Left ventricle myocardium inferior (tissue), 1 donor: ENCODE data around the gene SMARCE1. TPM values are rescaled to one million over a fixed set of nuclear protein-coding genes. Genes with fewer than 3 reads are reported as not detected.

Experiments used
- DNase-seq: peaks from one replicate; pipeline ENCODE4 v3.0.0-alpha.2; 2020
- H3K27ac ChIP-seq: fragments of 200-600 bp; replicated peaks from 2 replicates; pipeline ENCODE4 v1.8.0; 2021
- H3K27me3 ChIP-seq: fragments of 200-600 bp; 2 replicates; pipeline ENCODE4 v1.8.0; 2021; ENCODE audit warnings: low read depth
- H3K36me3 ChIP-seq: fragments of 200-600 bp; 2 replicates; pipeline ENCODE4 v1.8.0; 2021
- H3K4me1 ChIP-seq: fragments of 200-600 bp; 2 replicates; pipeline ENCODE4 v1.8.0; 2021
- H3K4me3 ChIP-seq: fragments of 200-600 bp; 2 replicates; pipeline ENCODE4 v1.8.0; 2021; ENCODE audit warnings: mild to moderate bottlenecking, moderate library complexity
- H3K9me3 ChIP-seq: fragments of 200-600 bp; replicated peaks from 2 replicates; pipeline ENCODE4 v1.8.0; 2021
- CTCF ChIP-seq: fragments of 200-600 bp; IDR thresholded peaks from 2 replicates; pipeline ENCODE4 v1.8.0; 2021; ENCODE audit warnings: antibody characterized with exemption, mild to moderate bottlenecking, borderline replicate concordance
- intact Hi-C: fragments of 100-400 bp; cut with micrococcal nuclease; formaldehyde crosslinking; loops from one replicate; pipeline ENCODE4 v1.11.0; 2022
- total RNA-seq: library from RNA; stranded (reverse); fragmentation: NEBNext Ultra II Directional; extraction: Animal tissue kit (Norgen Biotek cat#: 25700); gene quantifications from one replicate; pipeline ENCODE4 v1.2.1, GENCODE V29; 2021
- donor health status: DM: no; HTN: yes; CAD: no; lungs with severe emphysema.

The SMARCE1 gene
- total RNA-seq, 1 donor from 2014 or later: 58.6 TPM

GRCh38 chr17:40618754-40619625, 28.6 kb downstream of the SMARCE1 start:
- TF ChIP-seq CTCF: no peak
- DNase-seq: no peak
- intact Hi-C loops: no loop called here
- H3K4me1 ChIP-seq: peaks cover 15% of the 10 kb centered on the region
- H3K27ac ChIP-seq: no peak overlapping the region
- no peaks in the 10 kb centered on the region for H3K9me3 ChIP-seq
- H3K36me3 ChIP-seq: no peaks in the 10 kb centered on the region
- H3K4me3 ChIP-seq: no peak overlapping the region
- peaks cover 55% of the 10 kb centered on the region for H3K27me3 ChIP-seq

- intact Hi-C loops: no loop called here
- no peak overlapping the region for H3K27ac ChIP-seq
- peaks cover 15% of the 10 kb centered on the region for H3K4me1 ChIP-seq
- no peaks in the 10 kb centered on the region for H3K9me3 ChIP-seq
- DNase-seq: no peak
- no peak for TF ChIP-seq CTCF
- H3K4me3 ChIP-seq: no peak overlapping the region
- peaks cover 67% of the 10 kb centered on the region for H3K27me3 ChIP-seq
- no peaks in the 10 kb centered on the region for H3K36me3 ChIP-seq
These were observed 29.9 kb downstream of the SMARCE1 start for GRCh38 chr17:40617678-40618240.

- Histone ChIP-seq H3K27ac (no peak overlapping the region), H3K27me3 (peaks cover 69% of the 10 kb centered on the region)
- intact Hi-C loops: no loop called here
These were observed 31.0 kb downstream of the SMARCE1 start for GRCh38 chr17:40616592-40616991.

GRCh38 chr17:40615841-40616476, 31.7 kb downstream of the SMARCE1 start:
- Histone ChIP-seq H3K4me1 (peaks cover 15% of the 10 kb centered on the region), H3K27ac (no peak overlapping the region), H3K27me3 (peaks cover 69% of the 10 kb centered on the region), H3K4me3 (no peak overlapping the region), H3K9me3 (no peaks in the 10 kb centered on the region), H3K36me3 (no peaks in the 10 kb centered on the region)
- no peak for DNase-seq
- intact Hi-C loops: no loop called here
- TF ChIP-seq CTCF: no peak

More at GRCh38 chr17:40616592-40616991, 31.0 kb downstream of the SMARCE1 start:
- Histone ChIP-seq H3K9me3 (no peaks in the 10 kb centered on the region), H3K4me1 (peaks cover 15% of the 10 kb centered on the region), H3K36me3 (no peaks in the 10 kb centered on the region), H3K4me3 (no peak overlapping the region)
- no peak for TF ChIP-seq CTCF
- no peak for DNase-seq

- Histone ChIP-seq H3K4me3 (no peak overlapping the region), H3K9me3 (no peaks in the 10 kb centered on the region), H3K27ac (no peak overlapping the region), H3K4me1 (peaks cover 13% of the 10 kb centered on the region), H3K27me3 (peaks cover 69% of the 10 kb centered on the region), H3K36me3 (no peaks in the 10 kb centered on the region)
- no peak for DNase-seq
- peak; percentile 50 for TF ChIP-seq CTCF
- intact Hi-C loops: no loop called here
These were observed 32.4 kb downstream of the SMARCE1 start for GRCh38 chr17:40615068-40615840.
